Measurements from ENCODE around the gene SWAP70. TPM values are rescaled to one million over a fixed set of nuclear protein-coding genes. Genes with fewer than 3 reads are reported as not detected.

SWAP70 gene
- total and polyA plus RNA-seq, 9 of the 15 experiments (the other 6 are each of a cell fraction or from before 2014, with no cell fraction given), result 1.7 to 4.9 (median 3.9) TPM

GRCh38 chr11:9747229-9747628 is 83.4 kb downstream of the SWAP70 start:
- 33% methylated on average over 1 of the region's 1 CpG for WGBS (ENCODE audit: insufficient coverage, low coverage, missing lambda C conversion rate)
- Histone ChIP-seq H3K36me3 (ENCODE audit: control insufficient read depth, insufficient read depth, low read length) (no peaks in the 10 kb centered on the region), H3K79me2 (ENCODE audit: control insufficient read depth, insufficient read depth, low read length) (no peaks in the 10 kb centered on the region), H3K4me2 (ENCODE audit: insufficient read depth, low read length) (no peak overlapping the region), H3K4me3 (no peak overlapping the region), H3K4me1 (replicated peaks in 1 of 2; ENCODE audit: control insufficient read depth in 2 of 2, insufficient read depth in 2 of 2, low read length in 2 of 2) (peaks cover 0 to 2% of the 10 kb centered on the region in 2 experiments; a peak in 3 of 5 replicates), H3K9me1 (ENCODE audit: control insufficient read depth, insufficient read depth, low read length) (no peaks in the 10 kb centered on the region), H2AFZ (ENCODE audit: low read depth, low read length) (no peak overlapping the region), H3K9me3 (replicated peaks; ENCODE audit: control insufficient read depth, insufficient read depth, low read depth, low read length) (no peaks in the 10 kb centered on the region), H3K27me3 (ENCODE audit: control insufficient read depth in 2 of 2, insufficient read depth in 2 of 2, low read length in 2 of 2) (no peaks in the 10 kb centered on the region), H3K27ac (ENCODE audit: extremely low read depth, low read depth, low read length) (no peak overlapping the region), H3K9ac (ENCODE audit: insufficient read depth in 1 of 2, low read depth in 2 of 2, low read length in 2 of 2) (no peak overlapping the region), H4K20me1 (replicated peaks; ENCODE audit: control insufficient read depth, insufficient read depth, low read length) (no peaks in the 10 kb centered on the region)
- DNase-seq (ENCODE audit: extremely low read depth in 1 of 4, low spot score in 3 of 4) (no peak), FAIRE-seq (no peak), ATAC-seq (no peak)
- ChIA-PET POLR2A (interaction anchor here (0.8 to 1.3 kb wide), 2 partner anchors 18 to 19 kb away, joined by 3 read pairs; no protein-coding TSS in a partner anchor), CTCF (ENCODE audit: low intra/inter-chr PET ratio) (no interaction called here)
- BruUV-seq (replicated peaks), result no TSS peak
- in situ Hi-C loops (cut with MboI) (loop anchor here (5.0 kb wide), 1 partner anchor 210 kb away; no protein-coding TSS in a partner anchor), intact Hi-C loops (cut with micrococcal nuclease) (no loop called here)
- TF ChIP-seq KLF10 (CRISPR knock-in tag; IDR thresholded peaks at IDR 0.05) (no peak), ZFX (CRISPR knock-in tag; IDR thresholded peaks at IDR 0.05) (no peak), ZNF134 (CRISPR knock-in tag; conservative IDR thresholded peaks at IDR 0.05) (no peak), PHB (CRISPR knock-in tag; IDR thresholded peaks at IDR 0.05) (no peak), ZNF23 (CRISPR knock-in tag; IDR thresholded peaks at IDR 0.05) (no peak), ZNF280A (IDR thresholded peaks at IDR 0.05; ENCODE audit: low read depth, partially characterized antibody) (no peak), HNRNPLL (IDR thresholded peaks at IDR 0.05; ENCODE audit: low read depth, low read length, poor library complexity, severe bottlenecking) (no peak), HBP1 (CRISPR knock-in tag; IDR thresholded peaks at IDR 0.05) (no peak), TOE1 (IDR thresholded peaks at IDR 0.05; ENCODE audit: borderline replicate concordance) (no peak), TOE1 (CRISPR knock-in tag; IDR thresholded peaks at IDR 0.05; ENCODE audit: borderline replicate concordance, low read depth) (no peak), EGR1 (conservative IDR thresholded peaks at IDR 0.05) (no peak)
- TF ChIP-seq, protein P1, sequence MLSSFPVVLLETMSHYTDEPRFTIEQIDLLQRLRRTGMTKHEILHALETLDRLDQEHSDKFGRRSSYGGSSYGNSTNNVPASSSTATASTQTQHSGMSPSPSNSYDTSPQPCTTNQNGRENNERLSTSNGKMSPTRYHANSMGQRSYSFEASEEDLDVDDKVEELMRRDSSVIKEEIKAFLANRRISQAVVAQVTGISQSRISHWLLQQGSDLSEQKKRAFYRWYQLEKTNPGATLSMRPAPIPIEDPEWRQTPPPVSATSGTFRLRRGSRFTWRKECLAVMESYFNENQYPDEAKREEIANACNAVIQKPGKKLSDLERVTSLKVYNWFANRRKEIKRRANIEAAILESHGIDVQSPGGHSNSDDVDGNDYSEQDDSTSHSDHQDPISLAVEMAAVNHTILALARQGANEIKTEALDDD (IDR thresholded peaks at IDR 0.05), result no peak
- TF ChIP-seq, protein P2, sequence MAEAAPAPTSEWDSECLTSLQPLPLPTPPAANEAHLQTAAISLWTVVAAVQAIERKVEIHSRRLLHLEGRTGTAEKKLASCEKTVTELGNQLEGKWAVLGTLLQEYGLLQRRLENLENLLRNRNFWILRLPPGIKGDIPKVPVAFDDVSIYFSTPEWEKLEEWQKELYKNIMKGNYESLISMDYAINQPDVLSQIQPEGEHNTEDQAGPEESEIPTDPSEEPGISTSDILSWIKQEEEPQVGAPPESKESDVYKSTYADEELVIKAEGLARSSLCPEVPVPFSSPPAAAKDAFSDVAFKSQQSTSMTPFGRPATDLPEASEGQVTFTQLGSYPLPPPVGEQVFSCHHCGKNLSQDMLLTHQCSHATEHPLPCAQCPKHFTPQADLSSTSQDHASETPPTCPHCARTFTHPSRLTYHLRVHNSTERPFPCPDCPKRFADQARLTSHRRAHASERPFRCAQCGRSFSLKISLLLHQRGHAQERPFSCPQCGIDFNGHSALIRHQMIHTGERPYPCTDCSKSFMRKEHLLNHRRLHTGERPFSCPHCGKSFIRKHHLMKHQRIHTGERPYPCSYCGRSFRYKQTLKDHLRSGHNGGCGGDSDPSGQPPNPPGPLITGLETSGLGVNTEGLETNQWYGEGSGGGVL (CRISPR knock-in tag; IDR thresholded peaks at IDR 0.05), result no peak
- TF ChIP-seq, protein P3, sequence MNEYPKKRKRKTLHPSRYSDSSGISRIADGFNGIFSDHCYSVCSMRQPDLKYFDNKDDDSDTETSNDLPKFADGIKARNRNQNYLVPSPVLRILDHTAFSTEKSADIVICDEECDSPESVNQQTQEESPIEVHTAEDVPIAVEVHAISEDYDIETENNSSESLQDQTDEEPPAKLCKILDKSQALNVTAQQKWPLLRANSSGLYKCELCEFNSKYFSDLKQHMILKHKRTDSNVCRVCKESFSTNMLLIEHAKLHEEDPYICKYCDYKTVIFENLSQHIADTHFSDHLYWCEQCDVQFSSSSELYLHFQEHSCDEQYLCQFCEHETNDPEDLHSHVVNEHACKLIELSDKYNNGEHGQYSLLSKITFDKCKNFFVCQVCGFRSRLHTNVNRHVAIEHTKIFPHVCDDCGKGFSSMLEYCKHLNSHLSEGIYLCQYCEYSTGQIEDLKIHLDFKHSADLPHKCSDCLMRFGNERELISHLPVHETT (CRISPR knock-in tag; conservative IDR thresholded peaks at IDR 0.05 in 1 of 2, IDR thresholded peaks at IDR 0.05 in 1 of 2), result no peak

Measured in K562 (cell line).